HepG2 (cell line): ENCODE results near the gene TRPV4. TPM values are rescaled to one million over a fixed set of nuclear protein-coding genes. Genes with fewer than 3 reads are reported as not detected.

Experiments
- ATAC-seq: fragments of 200-7000 bp; cut with Tn5 transposase; 3 replicates; pipeline ENCODE4 v1.9.1; 2020; ENCODE audit warnings: mild to moderate bottlenecking, moderate library complexity
- BruUV-seq: library from RNA; stranded (reverse); fragments of 400-500 nt; replicated peaks from 2 replicates; lab custom pipeline; 2021; lab: Mats Ljungman, UMichigan
- CTCF ChIA-PET: fragments of 300-600 bp; formaldehyde crosslinking; extraction: SDS; loops from one replicate; lab custom pipeline; 2021; ENCODE audit warnings: low total read pairs, inconsistent platforms, low intra/inter-chr PET ratio; lab: Yijun Ruan, JAX
- POLR2A ChIA-PET: fragments of 350-600 bp; sonication (Branson Sonifier 250); formaldehyde crosslinking; loops from one replicate; lab custom pipeline; 2020; ENCODE audit warnings: antibody characterized with exemption, inconsistent platforms; lab: Yijun Ruan, JAX
- DNase-seq: peaks from one replicate; pipeline ENCODE4 v3.0.0-alpha.2; 2015; ENCODE audit warnings: low spot score
- FAIRE-seq: peaks from 3 replicates; lab custom pipeline; 2011; peaks lifted over from hg19 to GRCh38; lab: Jason Lieb, UNC
- H2AFZ ChIP-seq: one replicate; pipeline ENCODE4 v1.6.1; 2011; ENCODE audit warnings: low read length, inconsistent platforms
- H3K27ac ChIP-seq: fragments of 300-600 bp; 3 replicates; pipeline ENCODE4 v1.8.0; 2011; ENCODE audit warnings: mixed run types, mild to moderate bottlenecking, mixed read lengths, low read length, inconsistent platforms; ENCODE audit not compliant: insufficient read depth; ENCODE audit errors: extremely low read length
- H3K27me3 ChIP-seq, 2 experiments: fragments of 200-600 bp in 1 of 2; 2 replicates in 1 of 2; 3 replicates in 1 of 2; pipeline versions ENCODE4 v1.6.0 to v1.8.0; 2011; ENCODE audit warnings: low read length in 2 of 2, mild to moderate bottlenecking in 2 of 2, moderate library complexity in 2 of 2, inconsistent platforms in 1 of 2; ENCODE audit not compliant: insufficient read depth in 2 of 2, control insufficient read depth in 1 of 2
- H3K36me3 ChIP-seq, 2 experiments: fragments of 200-600 bp in 1 of 2; replicated peaks in 1 of 2; 2 replicates in 1 of 2; 3 replicates in 1 of 2; pipeline versions ENCODE4 v1.5.1 to v1.8.0; 2011; ENCODE audit warnings: low read length in 2 of 2, inconsistent platforms in 1 of 2; ENCODE audit not compliant: insufficient read depth in 2 of 2, control insufficient read depth in 1 of 2
- H3K4me1 ChIP-seq: 2 replicates; pipeline ENCODE4 v1.5.1; 2012; ENCODE audit warnings: low read length, inconsistent platforms; ENCODE audit not compliant: insufficient read depth
- H3K4me2 ChIP-seq: 2 replicates; pipeline ENCODE4 v1.6.0; 2011; ENCODE audit warnings: low read depth, low read length, inconsistent platforms
- H3K4me3 ChIP-seq, 3 experiments: fragments of 200-600 bp in 1 of 3; sonication (generic), shearing (Covaris generic) in 1 of 3; replicated peaks in 1 of 3; 2 replicates each; pipeline ENCODE4 v1.5.1; 2011 to 2016; ENCODE audit warnings: low read length in 3 of 3, inconsistent platforms in 2 of 3, low read depth in 2 of 3, mild to moderate bottlenecking in 2 of 3, control low read depth in 1 of 3, mixed read lengths in 1 of 3; ENCODE audit not compliant: insufficient read depth in 1 of 3
- H3K79me2 ChIP-seq: one replicate; pipeline ENCODE4 v1.6.1; 2011; ENCODE audit warnings: low read length, inconsistent platforms; ENCODE audit not compliant: insufficient read depth
- H3K9ac ChIP-seq: 2 replicates; pipeline ENCODE4 v1.6.0; 2011; ENCODE audit warnings: mild to moderate bottlenecking, low read depth, low read length, inconsistent platforms; ENCODE audit not compliant: insufficient read depth
- H3K9me3 ChIP-seq: 2 replicates; pipeline ENCODE4 v1.5.1; 2012; ENCODE audit warnings: mild to moderate bottlenecking, low read length
- H4K20me1 ChIP-seq: 2 replicates; pipeline ENCODE4 v1.6.0; 2011; ENCODE audit warnings: inconsistent platforms, mild to moderate bottlenecking, low read length, moderate library complexity; ENCODE audit not compliant: insufficient read depth
- GATAD1 ChIP-seq: IDR thresholded peaks from 2 replicates; pipeline ENCODE4 v1.6.1; 2016; ENCODE audit warnings: missing genetic modification reagents, missing compliant biosample characterization
- KDM4B ChIP-seq: sonication (generic); formaldehyde crosslinking; IDR thresholded peaks from 2 replicates; pipeline ENCODE4 v1.4.0; 2020; ENCODE audit warnings: missing genetic modification reagents
- MTF2 ChIP-seq: sonication (generic); formaldehyde crosslinking; IDR thresholded peaks from 2 replicates; pipeline ENCODE4 v1.5.0; 2020; ENCODE audit warnings: missing genetic modification reagents, borderline replicate concordance
- PAX8 ChIP-seq: sonication (generic); formaldehyde crosslinking; IDR thresholded peaks from 2 replicates; pipeline ENCODE4 v1.8.0; 2022; ENCODE audit warnings: mild to moderate bottlenecking, missing genetic modification reagents, borderline replicate concordance
- RERE ChIP-seq: IDR thresholded peaks from 2 replicates; pipeline ENCODE4 v1.6.1; 2016; ENCODE audit warnings: low read depth, missing genetic modification reagents, missing compliant biosample characterization
- SATB2 ChIP-seq: sonication (generic); formaldehyde crosslinking; IDR thresholded peaks from 2 replicates; pipeline ENCODE4 v1.5.0; 2020; ENCODE audit warnings: missing genetic modification reagents
- TP53 ChIP-seq: sonication (generic); formaldehyde crosslinking; conservative IDR thresholded peaks from 2 replicates; pipeline ENCODE4 v1.4.0; 2020; ENCODE audit warnings: missing genetic modification reagents
- ZNF251 ChIP-seq: sonication (generic); formaldehyde crosslinking; IDR thresholded peaks from 2 replicates; pipeline ENCODE4 v1.9.0; 2021; ENCODE audit warnings: mild to moderate bottlenecking, missing genetic modification reagents
- ZNF589 ChIP-seq: sonication (generic); formaldehyde crosslinking; conservative IDR thresholded peaks from 2 replicates; pipeline ENCODE4 v1.8.0; 2022; ENCODE audit warnings: mild to moderate bottlenecking, moderate library complexity, missing genetic modification reagents
- ZNF609 ChIP-seq: sonication (generic); formaldehyde crosslinking; IDR thresholded peaks from 2 replicates; pipeline ENCODE4 v1.4.0; 2020; ENCODE audit warnings: mild to moderate bottlenecking, missing genetic modification reagents, borderline replicate concordance
- WGBS: methylation state at CpG from one replicate; pipeline ENCODE4 v1.1.6; 2017; ENCODE audit warnings: low lambda C conversion rate; 5-methylcytosine and 5-hydroxymethylcytosine counted together
- in situ Hi-C: cut with HindIII; loops from 2 replicates; pipeline ENCODE4 v1.10.0; 2017; ENCODE audit warnings: low pct_unique_long_range_greater_than_20kb; ENCODE audit not compliant: extremely low pct_ligation_motif_present
- intact Hi-C: fragments of 100-400 bp; cut with micrococcal nuclease; formaldehyde crosslinking; loops from one replicate; pipeline ENCODE4 v1.10.0; 2022; ENCODE audit not compliant: unreplicated experiment
- polyA plus RNA-seq, 8 experiments: library from polyadenylated mRNA; depleted of rRNA in 3 of 8; stranded (reverse) in 7 of 8; unstranded in 1 of 8; fragments of >200 nt; fragmentation: Illumina TruSeq in 4 of 8; extraction: Trizol in 4 of 8; gene quantifications; 2 replicates each; pipeline versions ENCODE4 v1.2.1 to v1.2.3, GENCODE V29; 2011 to 2016; ENCODE audit warnings: low read depth in 4 of 8, missing spikeins in 1 of 8, mixed read lengths in 1 of 8; ENCODE audit not compliant: insufficient read depth in 1 of 8
- total RNA-seq, 5 experiments: library from RNA; depleted of rRNA; stranded (reverse); fragments of >200 nt; fragmentation: Illumina TruSeq; extraction: Trizol; gene quantifications; 2 replicates each; pipeline ENCODE4 v1.2.3, GENCODE V29; 2016; ENCODE audit warnings: low read depth in 1 of 5

The TRPV4 gene
- total and polyA plus RNA-seq, 2 of the 13 experiments (the other 11 are each of a cell fraction or from before 2014, with no cell fraction given): 0.66 to 4.7 TPM

GRCh38 chr12:109756457-109756856 is 76.7 kb downstream of the TRPV4 start:
- DNase-seq (no peak), FAIRE-seq (no peak), ATAC-seq (no peak)
- Histone ChIP-seq H3K27ac (no peak overlapping the region), H3K9ac (no peak overlapping the region), H4K20me1 (no peaks in the 10 kb centered on the region), H3K79me2 (peaks cover 4% of the 10 kb centered on the region), H3K4me1 (peaks cover 52% of the 10 kb centered on the region), H2AFZ (no peak overlapping the region), H3K4me3 (no peak overlapping the region), H3K4me2 (no peak overlapping the region), H3K27me3 (no peaks in the 10 kb centered on the region), H3K9me3 (peaks cover 10% of the 10 kb centered on the region; the same call in 1 of the 2 replicates), H3K36me3 (0 out of 5 replicates have a peak, but pooled peaks cover 1 to 3% of the 10 kb centered on the region in 2 experiments)
- intact Hi-C loops (no loop called here), in situ Hi-C loops (no loop called here)
- CTCF ChIA-PET: no interaction called here
- 100% methylated on average over 1 of the region's 1 CpG for WGBS
- POLR2A ChIA-PET: no interaction called here
- BruUV-seq: no TSS peak
- TF ChIP-seq MTF2 (CRISPR knock-in tag) (no peak), PAX8 (no peak), KDM4B (CRISPR knock-in tag) (no peak), ZNF589 (CRISPR knock-in tag) (no peak), ZNF609 (CRISPR knock-in tag) (no peak), TP53 (CRISPR knock-in tag) (no peak), SATB2 (CRISPR knock-in tag) (no peak), ZNF251 (CRISPR knock-in tag) (no peak), RERE (CRISPR knock-in tag) (no peak), GATAD1 (no peak)
